HEK293 (cell line): ENCODE results near the gene AKAP8L.

Experiments used
- CTCF ChIA-PET: fragments of 350-600 bp; formaldehyde crosslinking; extraction: SDS; loops from one replicate; lab custom pipeline; 2021; ENCODE audit warnings: antibody characterized with exemption; lab: Yijun Ruan, JAX
- POLR2A ChIA-PET: fragments of 300-600 bp; formaldehyde crosslinking; extraction: SDS; loops from one replicate; lab custom pipeline; 2020; ENCODE audit warnings: antibody characterized with exemption, inconsistent platforms; lab: Yijun Ruan, JAX
- H3K27ac ChIP-seq: fragments of 200-500 bp; sonication (Bioruptor generic); 2 replicates; pipeline ENCODE4 v1.5.1; 2014; ENCODE audit warnings: low read depth, low read length, control low read depth, inconsistent platforms; ENCODE audit errors: extremely low read depth
- H3K36me3 ChIP-seq, 2 experiments: fragments of 200-500 bp in 1 of 2; sonication (Bioruptor generic) in 1 of 2; 1 replicate in 1 of 2; 2 replicates in 1 of 2; pipeline ENCODE4 v1.5.1; 2014 to 2017; ENCODE audit warnings: inconsistent platforms in 2 of 2, low read length in 2 of 2; ENCODE audit not compliant: control insufficient read depth in 2 of 2, insufficient read depth in 1 of 2
- H3K4me1 ChIP-seq: fragments of 200-500 bp; sonication (Bioruptor generic); 2 replicates; pipeline ENCODE4 v1.5.1; 2014; ENCODE audit warnings: mild to moderate bottlenecking, low read length, inconsistent platforms; ENCODE audit not compliant: control insufficient read depth, insufficient read depth
- H3K4me3 ChIP-seq: 2 replicates; pipeline ENCODE4 v1.5.1; 2011; ENCODE audit warnings: low read depth, mild to moderate bottlenecking, control low read depth, low read length, moderate library complexity
- H3K9me3 ChIP-seq: fragments of 200-500 bp; sonication (Bioruptor generic); 2 replicates; pipeline ENCODE4 v1.5.1; 2014; ENCODE audit warnings: low read depth, low read length, inconsistent platforms; ENCODE audit not compliant: control insufficient read depth, insufficient read depth
- HOXD13 ChIP-seq: sonication (generic); formaldehyde crosslinking; IDR thresholded peaks from 2 replicates; pipeline ENCODE4 v1.8.0; 2022; ENCODE audit warnings: missing genetic modification reagents, borderline replicate concordance
- SP2 ChIP-seq: fragments of 450-650 bp; formaldehyde crosslinking; IDR thresholded peaks from 2 replicates; pipeline ENCODE4 v1.5.1; 2016; ENCODE audit warnings: missing biosample characterization, missing genetic modification characterization
- TRIM28 ChIP-seq: IDR thresholded peaks from 2 replicates; pipeline ENCODE4 v1.6.1; 2011; ENCODE audit warnings: low read length, control low read depth, borderline replicate concordance
- ZFHX2 ChIP-seq: fragments of 450-650 bp; formaldehyde crosslinking; conservative IDR thresholded peaks from 2 replicates; pipeline ENCODE4 v1.5.1; 2016; ENCODE audit warnings: missing biosample characterization, missing genetic modification characterization
- ZFP37 ChIP-seq: fragments of 450-650 bp; formaldehyde crosslinking; IDR thresholded peaks from 2 replicates; pipeline ENCODE4 v1.5.1; 2016; ENCODE audit warnings: missing biosample characterization, missing genetic modification characterization
- ZIC2 ChIP-seq: fragments of 450-650 bp; formaldehyde crosslinking; IDR thresholded peaks from 2 replicates; pipeline ENCODE4 v1.5.1; 2016; ENCODE audit warnings: missing biosample characterization, missing genetic modification characterization
- ZNF10 ChIP-seq: fragments of 450-650 bp; formaldehyde crosslinking; IDR thresholded peaks from 2 replicates; pipeline ENCODE4 v1.5.1; 2017; ENCODE audit warnings: missing biosample characterization, missing genetic modification characterization
- ZNF114 ChIP-seq: fragments of 450-650 bp; formaldehyde crosslinking; IDR thresholded peaks from 2 replicates; pipeline ENCODE4 v1.5.0; 2017; ENCODE audit warnings: missing biosample characterization, missing genetic modification characterization
- ZNF121 ChIP-seq: fragments of 450-650 bp; formaldehyde crosslinking; IDR thresholded peaks from 2 replicates; pipeline ENCODE4 v1.5.1; 2016; ENCODE audit warnings: missing biosample characterization, missing genetic modification characterization
- ZNF514 ChIP-seq: fragments of 450-650 bp; formaldehyde crosslinking; IDR thresholded peaks from 2 replicates; pipeline ENCODE4 v1.5.1; 2016; ENCODE audit warnings: missing biosample characterization, missing genetic modification characterization
- ZNF623 ChIP-seq: fragments of 450-650 bp; formaldehyde crosslinking; IDR thresholded peaks from 2 replicates; pipeline ENCODE4 v1.5.1; 2016; ENCODE audit warnings: missing biosample characterization, missing genetic modification characterization
- ZNF626 ChIP-seq: fragments of 450-650 bp; sonication (Bioruptor Pico); formaldehyde crosslinking; IDR thresholded peaks from 2 replicates; pipeline ENCODE4 v1.5.1; 2018; ENCODE audit warnings: missing biosample characterization, missing genetic modification characterization, inconsistent platforms
- ZNF654 ChIP-seq: fragments of 450-650 bp; formaldehyde crosslinking; IDR thresholded peaks from 2 replicates; pipeline ENCODE4 v1.5.1; 2016; ENCODE audit warnings: low read depth, missing biosample characterization, missing genetic modification characterization
- ZNF670 ChIP-seq: fragments of 450-650 bp; formaldehyde crosslinking; IDR thresholded peaks from 2 replicates; pipeline ENCODE4 v1.5.1; 2016; ENCODE audit warnings: missing biosample characterization, missing genetic modification characterization, low read depth
- ZNF747 ChIP-seq: fragments of 450-650 bp; formaldehyde crosslinking; IDR thresholded peaks from 2 replicates; pipeline ENCODE4 v1.5.1; 2016; ENCODE audit warnings: missing biosample characterization, missing genetic modification characterization
- TF ChIP-seq, protein P1 (sequence below): fragments of 450-650 bp; formaldehyde crosslinking; IDR thresholded peaks from 2 replicates; pipeline ENCODE4 v1.5.1; 2016; ENCODE audit warnings: missing biosample characterization, missing genetic modification characterization, low read depth
- TF ChIP-seq, protein P2 (sequence below): fragments of 450-650 bp; IDR thresholded peaks from 2 replicates; pipeline ENCODE4 v1.5.1; 2018; ENCODE audit warnings: missing biosample characterization, missing genetic modification characterization
- TF ChIP-seq, protein P3 (sequence below): fragments of 450-650 bp; formaldehyde crosslinking; IDR thresholded peaks from 2 replicates; pipeline ENCODE4 v1.5.1; 2017; ENCODE audit warnings: missing biosample characterization, missing genetic modification characterization
- TF ChIP-seq, protein P4 (sequence below): fragments of 450-650 bp; formaldehyde crosslinking; IDR thresholded peaks from 2 replicates; pipeline ENCODE4 v1.5.1; 2016; ENCODE audit warnings: missing biosample characterization, missing genetic modification characterization
- TF ChIP-seq, protein P5 (sequence below): fragments of 450-650 bp; formaldehyde crosslinking; IDR thresholded peaks from 2 replicates; pipeline ENCODE4 v1.5.1; 2017; ENCODE audit warnings: missing biosample characterization, missing genetic modification characterization

Gene AKAP8L

DNA sequence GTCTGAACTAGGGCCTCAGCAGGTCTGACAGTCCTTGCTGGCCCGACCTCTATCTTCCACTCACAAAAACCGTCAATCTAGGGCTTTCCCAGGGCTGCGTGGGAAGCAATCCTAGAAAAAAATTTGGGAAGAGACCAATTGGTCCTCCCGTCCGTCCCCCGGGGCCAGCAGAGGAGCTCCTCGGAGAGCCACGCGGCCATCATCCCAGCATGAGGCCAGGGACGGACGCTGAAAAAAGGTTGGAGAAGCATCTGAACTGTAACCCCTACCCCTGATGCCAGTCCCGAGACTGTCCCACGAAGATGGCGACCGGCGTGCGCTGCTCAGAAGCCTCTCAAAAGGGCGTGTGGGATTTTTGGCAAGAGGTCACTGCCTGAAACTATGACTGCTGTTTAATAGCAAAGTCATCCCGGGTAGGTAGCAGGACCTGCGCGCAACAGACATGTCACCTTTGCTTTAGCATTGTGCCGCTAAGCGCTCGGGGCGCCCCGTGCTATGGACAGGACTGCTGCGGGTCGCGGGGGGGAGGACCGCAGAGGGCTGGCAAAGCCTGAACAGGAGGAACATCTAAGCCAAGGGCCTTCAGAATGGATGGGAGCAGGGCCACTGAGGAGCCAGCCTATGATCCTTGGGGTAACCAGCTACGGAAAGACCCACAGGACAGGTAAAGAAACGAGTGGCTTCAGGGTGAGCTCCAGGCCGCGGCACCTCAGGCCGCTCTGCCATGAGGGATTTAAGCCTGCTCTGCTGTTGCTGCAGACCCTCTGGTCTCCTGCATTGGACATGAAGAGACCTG lies 49.8 kb downstream of the AKAP8L start:
- POLR2A ChIA-PET: interaction anchor here (1.9 kb wide), 1 partner anchor 10 kb away, joined by 5 read pairs; the partner anchor contains the start of gene AKAP8
- Histone ChIP-seq H3K4me1 (no peaks in the 10 kb centered on the region), H3K36me3 (peaks cover 28 to 92% of the 10 kb centered on the region in 2 experiments), H3K27ac (no peak overlapping the region), H3K9me3 (no peaks in the 10 kb centered on the region), H3K4me3 (no peak overlapping the region)
- CTCF ChIA-PET: no interaction called here
- TF ChIP-seq, protein P1, sequence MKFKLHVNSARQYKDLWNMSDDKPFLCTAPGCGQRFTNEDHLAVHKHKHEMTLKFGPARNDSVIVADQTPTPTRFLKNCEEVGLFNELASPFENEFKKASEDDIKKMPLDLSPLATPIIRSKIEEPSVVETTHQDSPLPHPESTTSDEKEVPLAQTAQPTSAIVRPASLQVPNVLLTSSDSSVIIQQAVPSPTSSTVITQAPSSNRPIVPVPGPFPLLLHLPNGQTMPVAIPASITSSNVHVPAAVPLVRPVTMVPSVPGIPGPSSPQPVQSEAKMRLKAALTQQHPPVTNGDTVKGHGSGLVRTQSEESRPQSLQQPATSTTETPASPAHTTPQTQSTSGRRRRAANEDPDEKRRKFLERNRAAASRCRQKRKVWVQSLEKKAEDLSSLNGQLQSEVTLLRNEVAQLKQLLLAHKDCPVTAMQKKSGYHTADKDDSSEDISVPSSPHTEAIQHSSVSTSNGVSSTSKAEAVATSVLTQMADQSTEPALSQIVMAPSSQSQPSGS (tag by site-specific recombination): no peak
- TF ChIP-seq, protein P2, sequence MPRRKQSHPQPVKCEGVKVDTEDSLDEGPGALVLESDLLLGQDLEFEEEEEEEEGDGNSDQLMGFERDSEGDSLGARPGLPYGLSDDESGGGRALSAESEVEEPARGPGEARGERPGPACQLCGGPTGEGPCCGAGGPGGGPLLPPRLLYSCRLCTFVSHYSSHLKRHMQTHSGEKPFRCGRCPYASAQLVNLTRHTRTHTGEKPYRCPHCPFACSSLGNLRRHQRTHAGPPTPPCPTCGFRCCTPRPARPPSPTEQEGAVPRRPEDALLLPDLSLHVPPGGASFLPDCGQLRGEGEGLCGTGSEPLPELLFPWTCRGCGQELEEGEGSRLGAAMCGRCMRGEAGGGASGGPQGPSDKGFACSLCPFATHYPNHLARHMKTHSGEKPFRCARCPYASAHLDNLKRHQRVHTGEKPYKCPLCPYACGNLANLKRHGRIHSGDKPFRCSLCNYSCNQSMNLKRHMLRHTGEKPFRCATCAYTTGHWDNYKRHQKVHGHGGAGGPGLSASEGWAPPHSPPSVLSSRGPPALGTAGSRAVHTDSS (tag by site-specific recombination): no peak
- TF ChIP-seq ZFHX2 (no peak), ZNF747 (tag by site-specific recombination) (no peak), ZNF626 (no peak), ZNF670 (tag by site-specific recombination) (no peak), ZNF10 (tag by site-specific recombination) (no peak)

DNA sequence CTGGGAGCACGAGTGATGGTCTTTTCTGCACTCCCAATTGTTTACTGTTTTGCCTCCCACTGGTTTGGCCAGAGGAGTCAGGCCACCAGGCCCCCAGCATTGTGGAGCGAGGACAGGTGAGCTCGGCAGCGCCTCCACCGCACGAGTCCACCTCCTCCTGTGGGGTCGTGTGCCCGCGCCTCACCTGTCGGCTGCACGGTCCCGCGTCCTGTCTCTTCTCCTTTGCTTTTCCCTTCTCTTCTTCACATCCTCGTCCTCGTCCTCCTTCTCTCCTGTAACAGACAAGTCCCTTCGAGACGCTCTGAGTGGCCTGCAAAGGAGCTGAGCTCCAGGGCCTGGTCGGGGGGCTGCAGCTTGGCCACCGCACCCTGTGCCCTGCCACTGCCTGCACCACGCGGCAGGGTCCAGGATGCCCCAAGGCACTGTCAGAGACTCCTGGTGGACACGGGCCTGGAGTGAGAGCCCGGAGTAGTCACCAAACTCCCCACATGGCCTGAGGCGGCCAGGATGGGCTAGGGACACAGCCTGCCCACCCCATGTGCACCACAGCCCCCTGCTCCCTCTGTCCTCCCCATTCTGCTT lies 50.6 kb downstream of the AKAP8L start:
- Histone ChIP-seq H3K9me3 (no peaks in the 10 kb centered on the region), H3K36me3 (peaks cover 28 to 84% of the 10 kb centered on the region in 2 experiments), H3K4me3 (no peak overlapping the region), H3K4me1 (no peaks in the 10 kb centered on the region)
- POLR2A ChIA-PET: interaction anchor here (1.9 kb wide), 1 partner anchor 11 kb away, joined by 5 read pairs; the partner anchor contains the start of gene AKAP8
- TF ChIP-seq TRIM28: no peak
- no peak for TF ChIP-seq SP2
- no peak for TF ChIP-seq ZNF654 (tag by site-specific recombination)
- TF ChIP-seq ZNF623: no peak
- TF ChIP-seq, protein P3, sequence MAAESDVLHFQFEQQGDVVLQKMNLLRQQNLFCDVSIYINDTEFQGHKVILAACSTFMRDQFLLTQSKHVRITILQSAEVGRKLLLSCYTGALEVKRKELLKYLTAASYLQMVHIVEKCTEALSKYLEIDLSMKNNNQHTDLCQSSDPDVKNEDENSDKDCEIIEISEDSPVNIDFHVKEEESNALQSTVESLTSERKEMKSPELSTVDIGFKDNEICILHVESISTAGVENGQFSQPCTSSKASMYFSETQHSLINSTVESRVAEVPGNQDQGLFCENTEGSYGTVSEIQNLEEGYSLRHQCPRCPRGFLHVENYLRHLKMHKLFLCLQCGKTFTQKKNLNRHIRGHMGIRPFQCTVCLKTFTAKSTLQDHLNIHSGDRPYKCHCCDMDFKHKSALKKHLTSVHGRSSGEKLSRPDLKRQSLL (tag by site-specific recombination): no peak
- TF ChIP-seq ZNF114 (tag by site-specific recombination): no peak
- TF ChIP-seq ZNF121 (tag by site-specific recombination): no peak
- TF ChIP-seq ZNF514 (tag by site-specific recombination): no peak
- TF ChIP-seq, protein P4, sequence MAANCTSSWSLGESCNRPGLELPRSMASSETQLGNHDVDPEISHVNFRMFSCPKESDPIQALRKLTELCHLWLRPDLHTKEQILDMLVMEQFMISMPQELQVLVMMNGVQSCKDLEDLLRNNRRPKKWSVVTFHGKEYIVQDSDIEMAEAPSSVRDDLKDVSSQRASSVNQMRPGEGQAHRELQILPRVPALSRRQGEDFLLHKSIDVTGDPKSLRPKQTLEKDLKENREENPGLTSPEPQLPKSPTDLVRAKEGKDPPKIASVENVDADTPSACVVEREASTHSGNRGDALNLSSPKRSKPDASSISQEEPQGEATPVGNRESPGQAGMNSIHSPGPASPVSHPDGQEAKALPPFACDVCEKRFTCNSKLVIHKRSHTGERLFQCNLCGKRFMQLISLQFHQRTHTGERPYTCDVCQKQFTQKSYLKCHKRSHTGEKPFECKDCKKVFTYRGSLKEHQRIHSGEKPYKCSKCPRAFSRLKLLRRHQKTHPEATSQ: no peak
- TF ChIP-seq, protein P5, sequence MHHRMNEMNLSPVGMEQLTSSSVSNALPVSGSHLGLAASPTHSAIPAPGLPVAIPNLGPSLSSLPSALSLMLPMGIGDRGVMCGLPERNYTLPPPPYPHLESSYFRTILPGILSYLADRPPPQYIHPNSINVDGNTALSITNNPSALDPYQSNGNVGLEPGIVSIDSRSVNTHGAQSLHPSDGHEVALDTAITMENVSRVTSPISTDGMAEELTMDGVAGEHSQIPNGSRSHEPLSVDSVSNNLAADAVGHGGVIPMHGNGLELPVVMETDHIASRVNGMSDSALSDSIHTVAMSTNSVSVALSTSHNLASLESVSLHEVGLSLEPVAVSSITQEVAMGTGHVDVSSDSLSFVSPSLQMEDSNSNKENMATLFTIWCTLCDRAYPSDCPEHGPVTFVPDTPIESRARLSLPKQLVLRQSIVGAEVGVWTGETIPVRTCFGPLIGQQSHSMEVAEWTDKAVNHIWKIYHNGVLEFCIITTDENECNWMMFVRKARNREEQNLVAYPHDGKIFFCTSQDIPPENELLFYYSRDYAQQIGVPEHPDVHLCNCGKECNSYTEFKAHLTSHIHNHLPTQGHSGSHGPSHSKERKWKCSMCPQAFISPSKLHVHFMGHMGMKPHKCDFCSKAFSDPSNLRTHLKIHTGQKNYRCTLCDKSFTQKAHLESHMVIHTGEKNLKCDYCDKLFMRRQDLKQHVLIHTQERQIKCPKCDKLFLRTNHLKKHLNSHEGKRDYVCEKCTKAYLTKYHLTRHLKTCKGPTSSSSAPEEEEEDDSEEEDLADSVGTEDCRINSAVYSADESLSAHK (tag by site-specific recombination): no peak
- TF ChIP-seq HOXD13: no peak
- no peak for TF ChIP-seq ZIC2 (tag by site-specific recombination)
- no peak for TF ChIP-seq ZNF10 (tag by site-specific recombination)
- TF ChIP-seq ZFP37 (tag by site-specific recombination): no peak
- TF ChIP-seq, all 188 proteins: peak for 0
- CTCF ChIA-PET: no interaction called here
- no peak overlapping the region for H3K27ac ChIP-seq
